Pulmonary artery endothelial cell (primary cell): Measurements from ENCODE around the gene CACNA1I. TPM values are rescaled to one million over a fixed set of nuclear protein-coding genes. Genes with fewer than 3 reads are reported as not detected.
A peak's percentile ranks its signal among the peaks of the same experiment; 100 is the strongest.

Experiments used
- DNase-seq: peaks from one replicate; pipeline ENCODE4 v3.0.0-alpha.2; 2011; ENCODE audit warnings: low read depth, low spot score
- total RNA-seq: library from RNA; depleted of rRNA; stranded (reverse); fragments of >200 nt; gene quantifications from 2 replicates; pipeline ENCODE4 v1.2.3, GENCODE V29; 2014

The CACNA1I gene
- total RNA-seq, 1 donor from 2014 or later: under 0.01 TPM

GRCh38 chr22:39623603-39624500 lies 53.3 kb downstream of the CACNA1I start:
- DNase-seq: no peak

DNA sequence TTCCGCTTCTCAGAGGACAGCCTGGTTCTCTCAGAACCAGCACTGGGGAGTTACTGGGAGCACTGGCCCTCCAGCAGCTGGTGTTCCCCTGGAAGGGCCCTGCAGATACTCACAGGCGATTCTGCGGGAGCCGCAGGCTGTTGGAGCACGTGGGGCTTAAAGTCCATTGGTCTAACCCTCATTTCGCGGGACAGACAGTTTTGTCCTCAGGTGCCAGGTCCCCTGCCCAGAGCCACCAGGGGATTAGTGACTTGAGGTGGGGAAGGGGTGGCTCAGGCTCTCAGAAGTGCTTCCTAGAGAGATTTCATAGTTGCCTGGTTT lies 53.9 kb downstream of the CACNA1I start:
- DNase-seq: no peak

GRCh38 chr22:39625569-39626537 lies 55.3 kb downstream of the CACNA1I start:
- no peak for DNase-seq

GRCh38 chr22:39627208-39627607 lies 56.7 kb downstream of the CACNA1I start:
- no peak for DNase-seq

DNA sequence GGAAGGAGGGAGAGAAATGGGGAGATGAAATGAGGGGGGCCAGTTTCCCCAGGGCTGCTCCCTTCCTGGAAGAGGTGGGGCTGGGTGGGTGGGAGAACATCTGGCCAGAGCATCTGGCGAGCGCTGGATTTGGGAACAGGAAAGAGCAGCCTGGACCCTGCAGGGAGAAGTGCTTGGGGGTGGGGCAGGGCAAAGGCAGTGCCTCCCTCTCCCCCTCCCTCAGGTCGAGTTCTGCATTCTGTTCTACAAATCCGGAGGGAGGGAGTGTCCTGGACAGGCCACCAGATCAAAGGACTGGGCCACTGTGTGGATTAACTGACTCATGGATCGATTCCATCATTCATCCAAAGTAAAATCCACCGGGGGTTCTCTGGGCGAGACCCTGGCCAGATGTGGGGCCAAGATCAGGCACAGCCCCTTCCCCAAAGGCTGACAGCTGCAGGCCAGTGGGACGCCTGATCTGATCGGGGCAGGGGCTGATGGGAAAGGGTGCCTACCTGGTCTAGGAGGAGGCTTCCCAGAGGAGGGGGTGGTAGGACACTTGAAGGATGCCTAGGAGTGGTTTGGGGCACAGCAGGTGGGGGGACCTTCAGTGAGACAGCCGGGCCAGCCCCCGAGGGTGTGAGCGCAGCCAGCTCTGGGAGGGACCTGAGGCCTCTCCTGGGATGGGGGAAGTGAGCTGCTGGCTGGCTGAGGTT lies 57.5 kb downstream of the CACNA1I start:
- DNase-seq: no peak

GRCh38 chr22:39628563-39629080 lies 58.1 kb downstream of the CACNA1I start:
- DNase-seq: no peak

GRCh38 chr22:39629851-39630250 lies 59.3 kb downstream of the CACNA1I start:
- no peak for DNase-seq

GRCh38 chr22:39630721-39631120 lies 60.2 kb downstream of the CACNA1I start:
- DNase-seq: no peak

DNA sequence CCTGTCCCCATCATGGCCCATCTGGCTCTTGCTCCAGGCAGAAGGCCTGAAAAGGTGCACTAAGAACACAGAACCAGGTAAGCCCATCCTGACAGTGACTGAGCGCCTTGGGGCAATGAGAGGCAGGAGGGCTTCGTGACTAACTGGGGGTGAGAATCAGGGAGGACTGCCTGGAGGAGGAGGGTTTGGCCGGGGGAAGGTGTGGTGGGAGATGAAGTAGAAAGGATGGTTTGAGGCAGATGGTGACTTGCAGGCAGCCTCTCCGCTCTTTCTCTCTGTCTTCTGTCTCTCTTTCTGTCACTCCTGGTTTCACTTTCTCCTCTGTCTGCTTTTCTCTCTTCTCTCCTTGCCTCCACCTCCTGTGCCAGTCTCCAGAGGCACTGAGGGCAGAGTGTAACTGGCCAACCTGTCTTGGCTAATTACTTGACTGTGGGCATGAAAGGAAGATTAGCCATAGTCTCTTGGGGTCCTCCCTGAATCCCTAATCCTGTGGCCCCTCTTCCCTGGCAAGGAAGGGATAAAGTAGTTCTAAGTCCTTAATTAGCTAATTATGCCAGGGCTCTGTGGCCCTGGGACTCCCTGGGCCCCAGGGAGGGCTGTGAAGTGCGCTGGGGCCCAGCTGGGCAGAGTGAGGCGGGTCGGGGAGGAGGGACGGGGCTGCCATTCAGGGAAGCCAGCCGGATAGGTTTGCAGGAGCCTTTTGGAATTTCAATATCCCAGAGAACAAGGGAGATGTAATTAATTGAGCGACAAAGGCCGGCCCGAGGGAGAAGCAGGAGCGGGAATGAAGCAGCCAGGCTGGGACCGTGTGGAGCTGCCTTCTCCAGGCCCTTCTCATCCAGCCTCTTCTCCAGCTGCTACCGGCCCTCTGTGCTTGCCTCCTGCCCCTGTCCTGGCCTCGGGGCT lies 61.1 kb downstream of the CACNA1I start:
- no peak for DNase-seq

DNA sequence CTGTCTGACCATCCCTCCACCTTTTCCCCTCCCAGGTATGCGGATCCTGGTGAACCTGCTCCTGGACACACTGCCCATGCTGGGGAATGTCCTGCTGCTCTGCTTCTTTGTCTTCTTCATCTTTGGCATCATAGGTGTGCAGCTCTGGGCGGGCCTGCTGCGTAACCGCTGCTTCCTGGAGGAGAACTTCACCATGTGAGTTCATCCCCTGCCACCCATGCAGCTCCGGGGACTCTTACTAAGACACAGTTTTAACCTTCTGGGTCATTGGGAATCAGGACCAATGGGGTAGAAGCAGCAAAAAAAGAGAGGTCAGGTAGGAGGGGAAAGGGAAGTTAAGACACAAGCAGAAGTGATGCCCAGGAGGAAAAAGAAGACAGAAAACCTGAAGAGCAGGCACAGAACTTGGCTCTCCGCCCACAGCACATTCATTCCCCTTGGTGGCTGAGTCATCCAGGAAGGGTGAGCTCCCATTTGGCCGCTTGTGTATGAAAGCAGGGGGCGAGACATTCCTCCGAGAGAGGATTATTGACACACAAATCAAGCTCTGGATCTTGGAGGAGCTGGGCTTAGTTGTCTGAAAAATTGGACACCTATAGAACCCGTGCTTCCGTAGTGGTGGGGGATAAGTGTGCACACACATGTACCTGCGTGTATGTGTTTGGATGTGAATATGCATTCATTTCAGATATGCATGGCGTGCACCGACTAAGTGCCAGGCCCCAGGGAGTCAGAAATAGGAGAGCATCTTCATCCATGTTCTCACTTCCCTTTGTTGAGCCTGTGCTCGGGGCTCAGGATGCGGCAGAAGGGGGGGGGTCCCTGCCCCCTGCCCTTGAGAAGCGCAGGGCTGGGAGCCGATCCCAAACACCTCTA lies 64.2 kb downstream of the CACNA1I start:
- peak; percentile 62 for DNase-seq

GRCh38 chr22:39635719-39636118 lies 65.2 kb downstream of the CACNA1I start:
- DNase-seq: no peak

DNA sequence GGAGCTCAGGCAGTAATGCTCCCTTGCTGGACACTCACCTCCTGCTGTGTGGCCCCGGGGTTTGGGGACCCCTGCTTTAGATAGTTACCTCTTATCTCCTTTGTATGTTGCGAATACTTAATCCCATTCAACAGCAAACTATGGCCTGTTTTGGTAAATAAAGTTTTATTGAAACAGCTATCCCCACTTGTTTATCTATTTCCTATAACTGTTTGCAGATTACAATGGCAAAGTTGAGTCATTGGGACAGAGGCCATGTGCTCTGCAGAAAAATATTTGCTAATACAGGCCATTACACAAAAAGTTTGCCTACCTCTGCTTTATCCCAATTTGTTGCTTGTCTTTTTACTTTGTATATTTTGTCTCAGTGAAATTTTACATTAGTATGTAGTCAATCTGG lies 68.4 kb downstream of the CACNA1I start:
- no peak for DNase-seq

- no peak for DNase-seq
These were observed 71.2 kb downstream of the CACNA1I start for GRCh38 chr22:39641660-39642310.

DNA sequence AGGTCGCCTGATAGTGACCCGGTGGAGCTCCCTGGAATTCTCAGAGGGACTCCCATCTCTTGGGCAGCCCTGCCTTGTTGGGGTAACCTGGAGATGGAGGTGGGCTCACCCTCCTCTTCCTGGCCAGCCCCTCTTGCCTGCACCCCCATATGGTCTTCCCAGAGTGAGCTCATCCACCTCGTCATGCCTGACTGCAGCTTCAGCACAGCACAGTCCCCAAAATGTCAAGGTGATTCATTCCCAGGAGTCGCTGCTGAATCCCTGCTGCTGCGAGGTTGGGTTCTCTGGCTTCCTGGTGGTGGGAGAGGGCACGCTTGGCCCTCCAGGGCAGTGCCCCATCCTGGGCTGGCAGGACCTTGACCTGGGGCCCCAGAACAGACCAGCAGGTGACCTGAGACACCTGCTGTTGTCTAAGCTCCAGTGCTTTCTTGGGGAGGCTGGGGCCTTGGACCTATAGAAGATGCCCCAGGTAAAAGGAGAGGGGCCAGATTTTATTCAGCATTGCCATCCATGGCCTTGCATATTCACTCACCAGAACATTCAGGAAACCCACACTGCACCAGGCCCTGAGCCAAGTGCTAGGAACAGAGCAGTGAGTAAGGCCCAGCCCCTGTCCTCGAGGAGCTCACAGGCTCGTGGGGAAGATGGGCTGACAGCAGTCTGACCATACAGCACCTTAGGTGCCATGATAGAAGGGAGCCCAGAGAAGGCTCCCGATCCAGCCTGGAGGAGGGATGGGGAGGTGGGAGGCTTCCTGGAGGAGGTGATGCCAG lies 72.9 kb downstream of the CACNA1I start:
- no peak for DNase-seq

GRCh38 chr22:39645532-39645931 lies 75.0 kb downstream of the CACNA1I start:
- DNase-seq: no peak

- no peak for DNase-seq
These were observed 76.0 kb downstream of the CACNA1I start for GRCh38 chr22:39646398-39647063.

DNA sequence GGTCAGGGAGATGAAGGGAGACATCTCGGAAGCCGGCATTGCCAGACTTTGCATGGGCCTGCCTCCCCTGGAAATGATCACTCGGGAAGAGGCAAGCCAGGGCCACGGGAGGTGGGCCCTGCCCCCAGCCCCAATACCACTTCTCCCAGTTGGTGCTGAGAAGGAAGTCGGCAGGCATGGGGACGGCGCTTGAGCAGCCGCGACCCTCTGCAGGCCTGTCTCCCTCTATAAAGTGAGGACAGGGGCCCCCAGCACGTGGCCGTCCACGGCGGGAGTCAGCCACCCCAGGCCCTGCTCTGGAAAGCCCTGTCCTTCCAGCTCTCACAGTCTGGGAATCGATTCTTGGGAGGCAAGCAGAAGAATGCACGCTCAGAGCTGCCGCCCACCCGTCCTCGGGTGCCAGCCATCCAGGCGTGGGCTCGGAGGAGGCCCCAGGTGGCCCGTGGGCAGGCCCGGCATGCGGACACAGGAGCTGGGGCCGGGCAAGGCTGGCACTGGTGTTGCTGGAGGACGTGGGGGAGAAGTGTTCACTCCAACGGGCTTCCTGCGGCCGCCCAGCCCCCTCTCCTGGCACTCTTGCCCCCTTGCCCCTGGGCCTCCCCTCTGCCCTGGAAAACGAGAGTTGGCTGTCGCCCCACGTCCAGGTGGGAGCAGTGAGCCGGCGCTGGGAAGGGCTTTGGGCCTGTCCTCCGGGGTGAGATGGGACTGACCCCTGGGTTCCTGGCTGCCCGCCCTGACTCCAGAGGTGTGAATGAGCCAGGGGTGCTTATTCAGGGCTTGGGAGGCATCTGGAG lies 77.5 kb downstream of the CACNA1I start:
- DNase-seq: no peak
